Right atrium auricular region (tissue), 2 donors: ENCODE data around the gene HSPG2. TPM values are rescaled to one million over a fixed set of nuclear protein-coding genes. Genes with fewer than 3 reads are reported as not detected.
"Not testable (repeated sequence)": the region's sequence is repeated elsewhere in the genome, so short reads cannot be mapped to it uniquely, and the experiment has no call there.

ENCODE experiments used
- DNase-seq: peaks from one replicate; pipeline ENCODE4 v3.0.0-alpha.2; 2019; ENCODE audit warnings: low spot score
- H3K27ac ChIP-seq, 2 donors: fragments of 200-600 bp; sonication (generic); 1 replicate in 1 of 2; 2 replicates in 1 of 2; pipeline ENCODE4 v1.5.1; 2016 to 2019
- H3K27me3 ChIP-seq, 2 donors: fragments of 200-600 bp; sonication (generic); one replicate each; pipeline versions ENCODE4 v1.5.1 to v1.6.0; 2017 to 2019
- H3K36me3 ChIP-seq: fragments of 200-600 bp; sonication (generic); one replicate; pipeline ENCODE4 v1.5.1; 2016
- H3K4me1 ChIP-seq, 2 donors: fragments of 200-600 bp; sonication (generic); one replicate each; pipeline versions ENCODE4 v1.5.1 to v1.6.0; 2017 to 2019
- H3K4me3 ChIP-seq, 2 donors: fragments of 200-600 bp; sonication (generic); 1 replicate in 1 of 2; 2 replicates in 1 of 2; pipeline ENCODE4 v1.5.1; 2017 to 2019; ENCODE audit warnings: mild to moderate bottlenecking in 1 of 2, moderate library complexity in 1 of 2
- H3K9me3 ChIP-seq, 2 donors: fragments of 200-600 bp; sonication (generic); one replicate each; pipeline ENCODE4 v1.5.1; 2019
- total RNA-seq, 2 donors: library from RNA; depleted of rRNA; stranded (reverse); fragments of >200 nt; gene quantifications; one replicate each; pipeline ENCODE4 v1.1.0, GENCODE V29; 2016
- TF ChIP-seq, protein P1 (sequence below), 2 donors: fragments of 200-600 bp; sonication (generic); IDR thresholded peaks; one replicate each; pipeline ENCODE4 v1.5.1; 2019; ENCODE audit warnings: antibody characterized with exemption in 2 of 2

Gene HSPG2
- total RNA-seq, 2 donors from 2014 or later: 424 to 557 TPM

DNA sequence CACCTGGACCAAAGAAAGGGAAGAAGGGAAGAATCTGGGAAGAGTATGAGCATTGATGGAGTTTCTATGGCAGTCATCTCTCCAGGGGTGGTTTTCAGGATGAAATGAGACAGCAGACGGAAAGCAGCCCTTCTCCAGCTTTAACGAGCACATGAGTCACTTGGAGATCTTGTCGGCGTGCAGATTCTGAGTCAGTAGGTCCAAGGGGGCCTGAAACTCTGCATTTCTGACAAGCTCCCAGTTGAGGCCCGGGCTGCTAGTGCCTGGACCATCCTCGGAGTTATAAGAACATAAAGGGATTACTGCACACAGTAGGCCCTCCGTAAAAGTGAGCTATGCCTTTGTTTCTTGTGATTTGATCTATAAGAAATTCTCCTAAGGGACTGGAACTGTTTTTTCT is 17.6 kb downstream of the HSPG2 start:
- Histone ChIP-seq H3K27ac (peak overlapping the region; percentile 91 to 94), H3K4me3 (no peak overlapping the region), H3K9me3 (no peaks in the 10 kb centered on the region), H3K36me3 (peaks cover 21% of the 10 kb centered on the region), H3K4me1 (peaks cover 2 to 98% of the 10 kb centered on the region in 2 donors), H3K27me3 (no peaks in the 10 kb centered on the region)
- TF ChIP-seq, protein P1, sequence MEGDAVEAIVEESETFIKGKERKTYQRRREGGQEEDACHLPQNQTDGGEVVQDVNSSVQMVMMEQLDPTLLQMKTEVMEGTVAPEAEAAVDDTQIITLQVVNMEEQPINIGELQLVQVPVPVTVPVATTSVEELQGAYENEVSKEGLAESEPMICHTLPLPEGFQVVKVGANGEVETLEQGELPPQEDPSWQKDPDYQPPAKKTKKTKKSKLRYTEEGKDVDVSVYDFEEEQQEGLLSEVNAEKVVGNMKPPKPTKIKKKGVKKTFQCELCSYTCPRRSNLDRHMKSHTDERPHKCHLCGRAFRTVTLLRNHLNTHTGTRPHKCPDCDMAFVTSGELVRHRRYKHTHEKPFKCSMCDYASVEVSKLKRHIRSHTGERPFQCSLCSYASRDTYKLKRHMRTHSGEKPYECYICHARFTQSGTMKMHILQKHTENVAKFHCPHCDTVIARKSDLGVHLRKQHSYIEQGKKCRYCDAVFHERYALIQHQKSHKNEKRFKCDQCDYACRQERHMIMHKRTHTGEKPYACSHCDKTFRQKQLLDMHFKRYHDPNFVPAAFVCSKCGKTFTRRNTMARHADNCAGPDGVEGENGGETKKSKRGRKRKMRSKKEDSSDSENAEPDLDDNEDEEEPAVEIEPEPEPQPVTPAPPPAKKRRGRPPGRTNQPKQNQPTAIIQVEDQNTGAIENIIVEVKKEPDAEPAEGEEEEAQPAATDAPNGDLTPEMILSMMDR (IDR thresholded peaks at IDR 0.05): no peak
- no peak for DNase-seq

DNA sequence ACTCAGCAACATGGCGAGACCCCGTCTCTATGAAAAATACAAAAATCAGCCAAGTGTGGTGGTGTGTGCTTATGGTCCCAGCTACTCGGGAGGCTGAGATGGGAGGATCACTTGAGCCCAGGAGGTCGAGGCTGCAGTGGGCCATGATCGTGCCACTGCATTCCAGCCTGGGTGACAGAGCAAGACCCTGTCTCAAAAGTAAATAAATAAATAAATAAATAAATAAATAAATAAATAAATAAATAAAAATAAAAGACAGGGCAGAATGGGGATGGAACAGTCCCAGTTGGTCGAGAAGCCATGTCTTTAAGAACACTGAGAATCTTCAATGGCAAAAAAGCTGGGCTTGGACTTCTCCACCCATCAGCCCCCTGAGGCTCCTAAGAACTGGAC is 19.9 kb downstream of the HSPG2 start:
- Histone ChIP-seq H3K4me1 (peaks cover 0 to 98% of the 10 kb centered on the region in 2 donors), H3K36me3 (peaks cover 21% of the 10 kb centered on the region), H3K27ac (peak overlapping the region; percentile 91 to 94)
- H3K27me3 ChIP-seq, H3K4me3 ChIP-seq, DNase-seq, H3K9me3 ChIP-seq: not testable (repeated sequence)

DNA sequence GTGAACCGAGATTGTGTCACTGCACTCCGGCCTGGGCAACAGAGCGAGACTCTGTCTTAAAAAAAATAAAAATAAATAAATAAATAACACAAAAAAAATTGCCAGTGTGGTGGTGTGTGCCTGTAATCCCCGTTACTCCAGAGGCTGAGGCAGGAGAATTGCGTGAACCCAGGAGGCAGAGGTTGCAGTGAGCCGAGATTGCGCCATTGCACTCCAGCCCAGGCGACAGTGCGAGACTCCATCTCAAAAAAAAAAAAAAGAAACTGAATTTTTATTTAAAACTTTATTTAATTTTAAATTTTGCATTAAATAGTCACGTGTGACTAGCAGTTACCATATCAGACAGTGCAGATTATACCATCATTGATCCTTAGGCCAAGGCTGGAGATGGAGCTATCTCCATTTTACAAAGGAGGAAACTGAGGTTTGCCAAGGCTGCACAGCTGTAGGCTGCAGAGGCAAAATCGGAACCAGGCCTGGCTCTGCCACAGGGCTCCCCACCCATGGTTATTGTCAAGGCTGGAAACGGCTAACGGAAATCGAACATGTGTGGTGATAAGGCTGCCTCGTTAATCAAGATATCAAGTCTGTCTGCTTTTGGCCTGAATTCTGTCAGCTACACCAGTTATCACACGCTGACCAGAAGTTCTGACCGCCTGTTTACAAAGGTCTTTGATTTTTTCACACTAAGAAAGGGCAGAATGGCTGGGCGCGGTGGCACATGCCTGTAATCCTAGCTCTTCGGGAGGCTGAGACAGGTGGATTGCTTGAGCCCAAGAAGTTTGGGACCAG is 20.5 kb downstream of the HSPG2 start:
- H3K9me3 ChIP-seq: no peaks in the 10 kb centered on the region
- peaks cover 21% of the 10 kb centered on the region for H3K36me3 ChIP-seq
- TF ChIP-seq, protein P1 (IDR thresholded peaks at IDR 0.05): no peak
- H3K27ac ChIP-seq: peak overlapping the region; percentile 91 to 94
- H3K4me1 ChIP-seq: peaks cover 0 to 98% of the 10 kb centered on the region in 2 donors
- no peak overlapping the region for H3K4me3 ChIP-seq
- no peaks in the 10 kb centered on the region for H3K27me3 ChIP-seq
- DNase-seq: no peak

DNA sequence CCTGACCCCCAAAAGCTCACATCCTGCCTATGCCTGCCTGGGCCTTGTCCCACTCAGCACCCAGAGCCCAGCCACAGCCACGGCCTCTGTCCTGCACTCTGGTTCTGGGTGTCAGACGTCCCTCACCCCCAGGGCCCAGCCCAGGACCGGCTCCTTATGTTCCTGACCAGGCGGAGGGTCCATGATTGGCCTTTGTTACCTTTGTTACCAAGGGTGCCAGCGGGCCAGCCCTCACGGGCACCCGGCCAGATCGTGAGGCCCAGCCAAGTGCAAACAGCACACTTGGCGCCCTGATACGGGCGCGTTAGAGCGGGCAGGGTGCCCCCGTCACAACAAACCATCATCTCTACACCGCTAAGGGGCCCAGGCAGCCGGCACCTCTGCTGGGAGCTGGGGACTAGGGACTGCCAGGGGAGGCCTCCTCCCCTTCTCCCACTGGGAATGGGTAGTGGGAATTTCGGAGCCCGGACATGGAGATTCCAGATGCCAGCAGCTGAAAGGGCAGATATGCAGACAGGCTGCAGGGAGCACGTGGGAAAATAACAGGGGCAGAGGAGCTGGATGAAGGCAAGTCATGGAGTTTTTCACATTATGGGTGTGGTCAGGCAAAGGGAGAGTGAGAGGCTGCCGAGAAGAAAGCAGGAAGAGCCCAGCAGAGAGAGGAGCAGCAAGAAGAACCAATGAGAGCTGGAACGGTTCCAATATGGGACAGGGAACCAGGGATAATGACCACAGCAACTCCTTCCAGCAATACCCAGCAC is 22.1 kb downstream of the HSPG2 start:
- H3K4me1 ChIP-seq: peaks cover 0 to 98% of the 10 kb centered on the region in 2 donors
- H3K27me3 ChIP-seq: no peaks in the 10 kb centered on the region
- H3K36me3 ChIP-seq: peaks cover 21% of the 10 kb centered on the region
- H3K27ac ChIP-seq: peak overlapping the region; percentile 91 to 94
- TF ChIP-seq, protein P1 (IDR thresholded peaks at IDR 0.05): no peak
- no peaks in the 10 kb centered on the region for H3K9me3 ChIP-seq
- no peak overlapping the region for H3K4me3 ChIP-seq
- DNase-seq: no peak

DNA sequence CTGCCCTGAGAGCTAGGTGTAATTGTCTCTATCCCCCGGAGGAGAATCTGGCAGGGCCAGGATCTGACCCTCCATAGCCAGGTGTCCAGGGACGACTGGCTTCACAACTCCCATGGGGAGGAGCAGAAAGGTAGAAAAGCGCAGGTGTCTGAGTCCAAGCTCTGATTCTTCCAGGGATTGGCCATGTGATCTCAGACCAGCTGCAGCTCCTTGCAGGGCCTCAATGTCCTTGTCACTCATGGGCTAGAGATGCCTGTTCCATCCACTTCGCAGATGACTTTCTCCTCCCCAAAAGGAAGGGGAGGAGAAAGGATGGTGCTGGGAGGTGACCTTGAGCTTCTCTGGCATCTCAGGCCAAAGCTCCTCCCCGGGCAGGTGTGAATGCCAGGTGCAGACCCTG is 22.7 kb downstream of the HSPG2 start:
- H3K27me3 ChIP-seq: no peaks in the 10 kb centered on the region
- no peaks in the 10 kb centered on the region for H3K9me3 ChIP-seq
- DNase-seq: no peak
- H3K4me1 ChIP-seq: peaks cover 0 to 98% of the 10 kb centered on the region in 2 donors
- H3K36me3 ChIP-seq: peaks cover 21% of the 10 kb centered on the region
- H3K4me3 ChIP-seq: no peak overlapping the region
- H3K27ac ChIP-seq: peak overlapping the region; percentile 91 to 94
- TF ChIP-seq, protein P1 (IDR thresholded peaks at IDR 0.05): no peak

DNA sequence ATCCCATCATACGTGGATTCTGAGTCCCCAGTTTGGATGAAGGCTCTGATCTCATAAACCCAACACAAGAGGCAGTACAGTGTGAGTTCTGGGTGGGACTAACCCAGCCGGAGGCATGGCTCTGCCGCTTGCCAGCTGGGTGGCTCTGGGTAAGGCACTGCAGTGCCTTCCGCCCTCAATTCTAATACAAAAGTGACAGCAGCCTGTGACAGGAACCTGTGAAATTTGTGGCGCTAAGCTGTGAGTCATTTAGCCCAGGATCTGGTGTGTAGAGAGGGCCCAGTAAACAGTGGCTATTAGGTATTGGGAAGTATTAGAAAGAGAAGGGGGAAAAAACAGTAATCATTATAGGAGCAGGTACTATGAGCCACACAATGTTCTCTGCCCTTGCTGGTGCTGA is 23.3 kb downstream of the HSPG2 start:
- H3K27ac ChIP-seq: peak overlapping the region; percentile 91 to 94
- H3K27me3 ChIP-seq: no peaks in the 10 kb centered on the region
- TF ChIP-seq, protein P1 (IDR thresholded peaks at IDR 0.05): no peak
- peaks cover 18% of the 10 kb centered on the region for H3K36me3 ChIP-seq
- no peaks in the 10 kb centered on the region for H3K9me3 ChIP-seq
- no peak overlapping the region for H3K4me3 ChIP-seq
- peaks cover 0 to 99% of the 10 kb centered on the region in 2 donors for H3K4me1 ChIP-seq
- DNase-seq: no peak
